Heart left ventricle (tissue), 13 donors: ENCODE data around the gene DIAPH3.

ENCODE experiments used
- POLR2A ChIP-seq, 2 donors: fragments of 450-650 bp; IDR thresholded peaks; one replicate each; pipeline ENCODE4 v1.6.1; 2017; ENCODE audit warnings: antibody characterized with exemption in 2 of 2, mild to moderate bottlenecking in 2 of 2, moderate library complexity in 2 of 2
- TF ChIP-seq, protein P1 (sequence below), 12 donors: fragments of 200-600 bp; sonication (generic) in 4 of 12; IDR thresholded peaks; one replicate each; pipeline versions ENCODE4 v1.5.0 to v1.8.0; 2018 to 2022; ENCODE audit warnings: antibody characterized with exemption in 12 of 12, mild to moderate bottlenecking in 5 of 12
- donor health status: ischemic (EF 13 %, LVEDD 7.1; RV severe dilation, severe dysfunction).
- donor health status: DM: no; HTN: yes; CAD: no.
- donor health status: DM: no; HTN: no; CAD: no.
- donor health status: ischemic (EF 25% LVEDD 6.9; RV normal size, moderate dysfunction).
- donor health status: ischemic (EF 25% LVEDD 5.7; RV mildly dilated, moderate dysfunction).
- donor health status: ischemic (EF 35%, LVEDD 5.7; RV mildly dilated, moderate dysfunction).
- donor health status: nonischemic (EF 11% LVEDD 7.7; RV severe dilation, severe dysfunction).
- donor health status: DM: yes; HTN: yes; CAD: no.
- donor health status: PGD.
- donor health status: ischemic (EF 29% LVEDD 5.4; RV normal size, mild dysfunction).
- donor health status: nonischemic (EF 23%, LVEDD 6.1; RV moderate dilation, normal function).

DNA sequence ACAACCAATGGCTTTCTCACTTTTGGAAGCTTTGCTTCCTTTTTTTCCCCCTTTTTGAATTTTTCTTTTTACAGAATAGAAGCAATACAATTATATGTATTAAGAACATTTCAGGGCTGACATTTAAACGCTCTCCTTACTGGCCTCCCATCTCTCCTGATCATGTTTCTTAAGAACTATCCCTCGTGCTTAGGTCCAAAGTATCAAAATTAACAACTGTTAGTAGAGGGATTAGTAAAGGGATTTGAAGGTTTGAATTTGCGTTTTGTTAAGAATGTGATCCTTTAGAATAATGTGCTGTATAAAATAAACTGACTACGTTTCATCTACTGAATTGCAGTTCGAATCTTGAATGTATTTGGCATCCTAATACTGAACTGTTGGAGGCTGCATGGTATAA is 424.8 kb downstream of the DIAPH3 start:
- TF ChIP-seq, protein P1, sequence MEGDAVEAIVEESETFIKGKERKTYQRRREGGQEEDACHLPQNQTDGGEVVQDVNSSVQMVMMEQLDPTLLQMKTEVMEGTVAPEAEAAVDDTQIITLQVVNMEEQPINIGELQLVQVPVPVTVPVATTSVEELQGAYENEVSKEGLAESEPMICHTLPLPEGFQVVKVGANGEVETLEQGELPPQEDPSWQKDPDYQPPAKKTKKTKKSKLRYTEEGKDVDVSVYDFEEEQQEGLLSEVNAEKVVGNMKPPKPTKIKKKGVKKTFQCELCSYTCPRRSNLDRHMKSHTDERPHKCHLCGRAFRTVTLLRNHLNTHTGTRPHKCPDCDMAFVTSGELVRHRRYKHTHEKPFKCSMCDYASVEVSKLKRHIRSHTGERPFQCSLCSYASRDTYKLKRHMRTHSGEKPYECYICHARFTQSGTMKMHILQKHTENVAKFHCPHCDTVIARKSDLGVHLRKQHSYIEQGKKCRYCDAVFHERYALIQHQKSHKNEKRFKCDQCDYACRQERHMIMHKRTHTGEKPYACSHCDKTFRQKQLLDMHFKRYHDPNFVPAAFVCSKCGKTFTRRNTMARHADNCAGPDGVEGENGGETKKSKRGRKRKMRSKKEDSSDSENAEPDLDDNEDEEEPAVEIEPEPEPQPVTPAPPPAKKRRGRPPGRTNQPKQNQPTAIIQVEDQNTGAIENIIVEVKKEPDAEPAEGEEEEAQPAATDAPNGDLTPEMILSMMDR (IDR thresholded peaks at IDR 0.05): no peak
- no peak for TF ChIP-seq POLR2A (IDR thresholded peaks at IDR 0.05)
